ENCODE measurements around the gene RFX3.

RFX3 gene

GRCh38 chr9:3271157-3271556, 254.6 kb downstream of the RFX3 start:
- DNase-seq = no peak

- DNase-seq = no peak
These were observed 257.6 kb downstream of the RFX3 start for GRCh38 chr9:3268223-3268622.

GRCh38 chr9:3263698-3264097, 262.1 kb downstream of the RFX3 start:
- DNase-seq = no peak

GRCh38 chr9:3262826-3263529, 262.8 kb downstream of the RFX3 start:
- no peak for DNase-seq

- DNase-seq = no peak
These were observed 264.3 kb downstream of the RFX3 start for GRCh38 chr9:3261484-3261883.

- DNase-seq = no peak
These were observed 269.1 kb downstream of the RFX3 start for GRCh38 chr9:3256571-3257330.

GRCh38 chr9:3251309-3251708, 274.5 kb downstream of the RFX3 start:
- no peak for DNase-seq

GRCh38 chr9:3250741-3251140, 275.1 kb downstream of the RFX3 start:
- no peak for DNase-seq

GRCh38 chr9:3247211-3247610, 278.6 kb downstream of the RFX3 start:
- no peak for DNase-seq

- DNase-seq = no peak
These were observed 279.6 kb downstream of the RFX3 start for GRCh38 chr9:3246241-3246640.

GRCh38 chr9:3244963-3245653, 280.7 kb downstream of the RFX3 start:
- peak; percentile 64 to 87 (median 75) for DNase-seq

- DNase-seq = peak; percentile 11 to 55 (median 42)
These were observed 282.1 kb downstream of the RFX3 start for GRCh38 chr9:3243683-3244082.

GRCh38 chr9:3241290-3241689, 284.5 kb downstream of the RFX3 start:
- DNase-seq = no peak

- peak; percentile 71 to 81 (median 76) for DNase-seq
These were observed 285.0 kb downstream of the RFX3 start for GRCh38 chr9:3240656-3241268.

GRCh38 chr9:3239240-3239639, 286.6 kb downstream of the RFX3 start:
- no peak for DNase-seq

- peak in 1 of 4 experiments; percentile 5 for DNase-seq
These were observed 287.6 kb downstream of the RFX3 start for GRCh38 chr9:3238236-3238635.

GRCh38 chr9:3237121-3237520, 288.7 kb downstream of the RFX3 start:
- no peak for DNase-seq

GRCh38 chr9:3235497-3235896, 290.3 kb downstream of the RFX3 start:
- DNase-seq = no peak

GRCh38 chr9:3224931-3225330, 300.9 kb downstream of the RFX3 start:
- DNase-seq = no peak

- no peak for DNase-seq
These were observed 310.1 kb downstream of the RFX3 start for GRCh38 chr9:3215658-3216057.

GRCh38 chr9:3214741-3215140, 311.1 kb downstream of the RFX3 start:
- DNase-seq = no peak

GRCh38 chr9:3205421-3206095, 320.2 kb downstream of the RFX3 start:
- no peak for DNase-seq

Data from suppressor macrophage (primary cell).